HCT116 (cell line): ENCODE measurements around the gene ZNF148. TPM values are rescaled to one million over a fixed set of nuclear protein-coding genes. Genes with fewer than 3 reads are reported as not detected.

Experiments used
- ATAC-seq: fragments of 200-7000 bp; cut with Tn5 transposase; 2 replicates; pipeline ENCODE4 v1.9.1; 2020; ENCODE audit warnings: mild to moderate bottlenecking, moderate library complexity
- BruUV-seq: library from RNA; stranded (reverse); fragments of 400-500 nt; replicated peaks from 2 replicates; lab custom pipeline; 2021; lab: Mats Ljungman, UMichigan
- CTCF ChIA-PET: fragments of 300-600 bp; sonication (Branson Sonifier 250); formaldehyde crosslinking; loops from one replicate; lab custom pipeline; 2021; ENCODE audit warnings: antibody characterized with exemption; lab: Charles Lee
- POLR2A ChIA-PET: fragments of 300-600, 350-600 bp; sonication (Branson Sonifier 250); formaldehyde crosslinking; loops from one replicate; lab custom pipeline; 2021; ENCODE audit warnings: antibody characterized with exemption; lab: Charles Lee
- RAD21 ChIA-PET, 2 experiments: fragments of 300-600 bp; sonication (Branson Sonifier 250); formaldehyde crosslinking; loops; one replicate each; lab custom pipeline; 2023; ENCODE audit warnings: low total read pairs in 2 of 2; ENCODE audit not compliant: uncharacterized antibody in 2 of 2, unreplicated experiment in 2 of 2, low non-redundant PET in 1 of 2; lab: Charles Lee
- DNase-seq: peaks from one replicate; pipeline ENCODE4 v3.0.0-alpha.2; 2010; ENCODE audit warnings: low read depth, low spot score
- H2AFZ ChIP-seq: fragments of 200-600 bp; shearing (Covaris generic), sonication (generic); 2 replicates; pipeline ENCODE4 v1.6.1; 2017; ENCODE audit warnings: low read depth, mixed run types, mixed read lengths, antibody characterized with exemption, low read length; ENCODE audit not compliant: poor library complexity, severe bottlenecking
- H3K27ac ChIP-seq: 2 replicates; pipeline ENCODE4 v1.5.1; 2012; ENCODE audit warnings: low read depth, low read length
- H3K27me3 ChIP-seq: fragments of 200-600 bp; sonication (generic); 2 replicates; pipeline ENCODE4 v1.6.1; 2016; ENCODE audit warnings: mixed run types, low read length, mixed read lengths; ENCODE audit not compliant: insufficient read depth
- H3K36me3 ChIP-seq, 2 experiments: fragments of 200-500 bp in 1 of 2; fragments of 200-600 bp in 1 of 2; sonication (Bioruptor generic) in 1 of 2; sonication (generic) in 1 of 2; 2 replicates each; pipeline versions ENCODE4 v1.5.1 to v1.6.1; 2014 to 2016; ENCODE audit warnings: low read length in 2 of 2, inconsistent platforms in 1 of 2, mixed read lengths in 1 of 2, mixed run types in 1 of 2; ENCODE audit not compliant: insufficient read depth in 2 of 2, control insufficient read depth in 1 of 2
- H3K4me1 ChIP-seq, 2 experiments: fragments of 200-600 bp in 1 of 2; sonication (generic) in 1 of 2; 2 replicates each; pipeline versions ENCODE4 v1.5.1 to v1.6.1; 2012 to 2017; ENCODE audit warnings: low read length in 2 of 2, inconsistent platforms in 1 of 2, mild to moderate bottlenecking in 1 of 2, mixed read lengths in 1 of 2, mixed run types in 1 of 2, moderate library complexity in 1 of 2; ENCODE audit not compliant: insufficient read depth in 2 of 2, control insufficient read depth in 1 of 2
- H3K4me2 ChIP-seq: fragments of 200-600 bp; sonication (generic); 2 replicates; pipeline ENCODE4 v1.6.1; 2017; ENCODE audit warnings: mixed run types, low read length, mixed read lengths
- H3K4me3 ChIP-seq, 2 experiments: fragments of 200-600 bp in 1 of 2; sonication (generic) in 1 of 2; replicated peaks in 1 of 2; 2 replicates each; pipeline ENCODE4 v1.5.1; 2011 to 2016; ENCODE audit warnings: low read length in 2 of 2, control low read depth in 1 of 2, low read depth in 1 of 2, mild to moderate bottlenecking in 1 of 2, mixed read lengths in 1 of 2, mixed run types in 1 of 2
- H3K79me2 ChIP-seq: fragments of 200-600 bp; sonication (generic); 2 replicates; pipeline ENCODE4 v1.6.1; 2017; ENCODE audit warnings: mild to moderate bottlenecking, mixed run types, low read length, moderate library complexity, mixed read lengths; ENCODE audit not compliant: insufficient read depth
- H3K9ac ChIP-seq: fragments of 200-600 bp; sonication (generic); 2 replicates; pipeline ENCODE4 v1.6.1; 2016; ENCODE audit warnings: low read length, mixed read lengths
- H3K9me2 ChIP-seq: fragments of 200-600 bp; sonication (generic), shearing (Covaris generic); 2 replicates; pipeline ENCODE4 v1.6.1; 2017; ENCODE audit warnings: mixed run types, mild to moderate bottlenecking, moderate library complexity; ENCODE audit not compliant: insufficient read depth
- H3K9me3 ChIP-seq, 2 experiments: fragments of 200-500 bp in 1 of 2; fragments of 200-600 bp in 1 of 2; sonication (Bioruptor generic) in 1 of 2; sonication (generic) in 1 of 2; 2 replicates each; pipeline ENCODE4 v1.6.1; 2014 to 2017; ENCODE audit warnings: low read length in 2 of 2, mixed read lengths in 2 of 2, inconsistent platforms in 1 of 2, low read depth in 1 of 2, mild to moderate bottlenecking in 1 of 2, mixed run types in 1 of 2, moderate library complexity in 1 of 2; ENCODE audit not compliant: control insufficient read depth in 1 of 2, insufficient read depth in 1 of 2
- H4K20me1 ChIP-seq: fragments of 200-600 bp; sonication (generic), shearing (Covaris generic); 2 replicates; pipeline ENCODE4 v1.6.1; 2017; ENCODE audit warnings: mixed run types, mild to moderate bottlenecking, moderate library complexity; ENCODE audit not compliant: insufficient read depth
- CEBPB ChIP-seq: IDR thresholded peaks from 2 replicates; pipeline ENCODE4 v1.6.1; 2012; ENCODE audit warnings: low read depth
- EZH2 ChIP-seq: fragments of 200-600 bp; sonication (generic); IDR thresholded peaks from 2 replicates; pipeline ENCODE4 v1.6.1; 2017; ENCODE audit warnings: antibody characterized with exemption, mixed run types
- EZH2phosphoT487 ChIP-seq: fragments of 200-600 bp; IDR thresholded peaks from 2 replicates; pipeline ENCODE4 v1.6.1; 2018; ENCODE audit warnings: antibody characterized with exemption, borderline replicate concordance
- FOSL1 ChIP-seq: IDR thresholded peaks from 2 replicates; pipeline ENCODE4 v1.6.1; 2012; ENCODE audit warnings: low read depth
- JUND ChIP-seq: IDR thresholded peaks from 2 replicates; pipeline ENCODE4 v1.6.1; 2012
- POLR2A ChIP-seq: IDR thresholded peaks from 2 replicates; pipeline ENCODE4 v1.7.0; 2011; ENCODE audit warnings: borderline replicate concordance; ENCODE audit not compliant: insufficient read depth, insufficient read length; ENCODE audit errors: extremely low read depth
- POLR2AphosphoS5 ChIP-seq: IDR thresholded peaks from 2 replicates; pipeline ENCODE4 v1.6.1; 2011; ENCODE audit warnings: mild to moderate bottlenecking, low read depth, low read length, moderate library complexity
- REST ChIP-seq: IDR thresholded peaks from 2 replicates; pipeline ENCODE4 v1.6.1; 2012; ENCODE audit warnings: low read depth
- SP1 ChIP-seq: IDR thresholded peaks from 2 replicates; pipeline ENCODE4 v1.6.1; 2012; ENCODE audit warnings: low read depth
- SRF ChIP-seq: IDR thresholded peaks from 2 replicates; pipeline ENCODE4 v1.6.1; 2012; ENCODE audit warnings: low read depth
- TCF7L2 ChIP-seq: IDR thresholded peaks from 2 replicates; pipeline ENCODE4 v1.7.0; 2011; ENCODE audit warnings: borderline replicate concordance, inconsistent platforms; ENCODE audit not compliant: insufficient read depth, insufficient read length; ENCODE audit errors: extremely low read depth
- ZBTB33 ChIP-seq: IDR thresholded peaks from 2 replicates; pipeline ENCODE4 v1.6.1; 2011; ENCODE audit warnings: mild to moderate bottlenecking, low read length, moderate library complexity; ENCODE audit not compliant: insufficient replicate concordance; ENCODE audit errors: extremely low read depth
- ZFX ChIP-seq: fragments of 450-650 bp; IDR thresholded peaks from 2 replicates; pipeline ENCODE4 v1.6.1; 2017
- ZNF274 ChIP-seq: fragments of 200-500 bp; sonication (Bioruptor generic); IDR thresholded peaks from 2 replicates; pipeline ENCODE4 v1.6.1; 2014; ENCODE audit warnings: mild to moderate bottlenecking, low read depth, low read length, inconsistent platforms
- intact Hi-C: fragments of 100-400 bp; cut with micrococcal nuclease; formaldehyde crosslinking; loops from 2 replicates; pipeline ENCODE4 v1.10.0; 2022
- total RNA-seq: library from RNA; stranded (reverse); gene quantifications from one replicate; pipeline ENCODE4 v1.2.1, GENCODE V29; 2021; ENCODE audit not compliant: unreplicated experiment
- TF ChIP-seq, protein P1 (sequence below): IDR thresholded peaks from 2 replicates; pipeline ENCODE4 v1.6.1; 2012
- TF ChIP-seq, protein P2 (sequence below), 3 experiments: fragments of 200-600 bp in 1 of 3; sonication (generic) in 1 of 3; IDR thresholded peaks in 2 of 3; conservative IDR thresholded peaks in 1 of 3; 2 replicates each; pipeline ENCODE4 v1.5.1; 2012 to 2017; ENCODE audit warnings: low read depth in 2 of 3, low read length in 2 of 3, antibody characterized with exemption in 1 of 3, borderline replicate concordance in 1 of 3, control low read depth in 1 of 3, mild to moderate bottlenecking in 1 of 3, mixed read lengths in 1 of 3, mixed run types in 1 of 3, moderate library complexity in 1 of 3; ENCODE audit not compliant: insufficient read depth in 1 of 3

Gene ZNF148
- total RNA-seq, 1 experiment from 2014 or later, result 35.0 TPM

DNA sequence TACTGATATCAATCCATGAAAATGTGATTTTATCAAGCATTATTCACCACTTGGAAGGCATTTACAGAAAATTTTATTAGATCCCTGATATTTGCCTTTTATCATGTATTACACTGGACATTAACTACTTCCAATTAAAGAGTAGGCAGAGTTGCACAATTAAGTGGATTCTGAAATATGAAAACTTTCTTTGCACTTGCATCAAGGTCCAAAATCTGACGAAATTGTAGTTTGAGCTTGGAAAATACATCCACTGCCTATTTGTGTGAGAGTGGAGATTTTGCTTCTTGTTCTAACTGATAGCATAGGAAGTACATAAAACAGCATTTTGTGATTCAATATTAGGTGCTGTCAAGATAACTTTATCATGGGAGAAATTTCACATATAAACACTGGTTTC, 113.0 kb downstream of the ZNF148 start:
- no peak for TF ChIP-seq ZNF274
- TF ChIP-seq, protein P1, sequence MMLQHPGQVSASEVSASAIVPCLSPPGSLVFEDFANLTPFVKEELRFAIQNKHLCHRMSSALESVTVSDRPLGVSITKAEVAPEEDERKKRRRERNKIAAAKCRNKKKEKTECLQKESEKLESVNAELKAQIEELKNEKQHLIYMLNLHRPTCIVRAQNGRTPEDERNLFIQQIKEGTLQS, result no peak
- TF ChIP-seq ZFX, result no peak
- TF ChIP-seq CEBPB, result no peak
- no peak for TF ChIP-seq REST
- no peak for TF ChIP-seq JUND
- TF ChIP-seq SRF, result no peak
- no peak for TF ChIP-seq FOSL1
- no peak for TF ChIP-seq POLR2AphosphoS5
- TF ChIP-seq POLR2A, result no peak
- no peak for TF ChIP-seq EZH2phosphoT487
- TF ChIP-seq, protein P2, sequence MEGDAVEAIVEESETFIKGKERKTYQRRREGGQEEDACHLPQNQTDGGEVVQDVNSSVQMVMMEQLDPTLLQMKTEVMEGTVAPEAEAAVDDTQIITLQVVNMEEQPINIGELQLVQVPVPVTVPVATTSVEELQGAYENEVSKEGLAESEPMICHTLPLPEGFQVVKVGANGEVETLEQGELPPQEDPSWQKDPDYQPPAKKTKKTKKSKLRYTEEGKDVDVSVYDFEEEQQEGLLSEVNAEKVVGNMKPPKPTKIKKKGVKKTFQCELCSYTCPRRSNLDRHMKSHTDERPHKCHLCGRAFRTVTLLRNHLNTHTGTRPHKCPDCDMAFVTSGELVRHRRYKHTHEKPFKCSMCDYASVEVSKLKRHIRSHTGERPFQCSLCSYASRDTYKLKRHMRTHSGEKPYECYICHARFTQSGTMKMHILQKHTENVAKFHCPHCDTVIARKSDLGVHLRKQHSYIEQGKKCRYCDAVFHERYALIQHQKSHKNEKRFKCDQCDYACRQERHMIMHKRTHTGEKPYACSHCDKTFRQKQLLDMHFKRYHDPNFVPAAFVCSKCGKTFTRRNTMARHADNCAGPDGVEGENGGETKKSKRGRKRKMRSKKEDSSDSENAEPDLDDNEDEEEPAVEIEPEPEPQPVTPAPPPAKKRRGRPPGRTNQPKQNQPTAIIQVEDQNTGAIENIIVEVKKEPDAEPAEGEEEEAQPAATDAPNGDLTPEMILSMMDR (IDR thresholded peaks at IDR 0.05 in 2 of 3, conservative IDR thresholded peaks at IDR 0.05 in 1 of 3; ENCODE audit: borderline replicate concordance in 1 of 3, insufficient read depth in 1 of 3, low read depth in 2 of 3, low read length in 2 of 3), result no peak
- TF ChIP-seq SP1, result no peak
- TF ChIP-seq TCF7L2, result no peak
- no peak for TF ChIP-seq ZBTB33
- no peak for TF ChIP-seq EZH2
- TF ChIP-seq, all 23 proteins: peak for 0
- Histone ChIP-seq H3K9ac (no peak overlapping the region), H3K9me3 (no peaks in the 10 kb centered on the region), H3K27ac (no peak overlapping the region), H3K4me1 (no peaks in the 10 kb centered on the region), H2AFZ (no peak overlapping the region), H3K9me2 (no peaks in the 10 kb centered on the region), H3K79me2 (peaks cover 7% of the 10 kb centered on the region), H3K4me3 (no peak overlapping the region), H3K27me3 (no peaks in the 10 kb centered on the region), H3K36me3 (no peaks in the 10 kb centered on the region), H3K4me2 (no peak overlapping the region), H4K20me1 (peaks cover 7% of the 10 kb centered on the region; the same call in 1 of the 2 replicates)
- ChIA-PET POLR2A (interaction anchor here (1.0 kb wide), 1 partner anchor 11 kb away, joined by 3 read pairs; no protein-coding TSS in a partner anchor), CTCF (no interaction called here), RAD21 (no interaction called here)
- BruUV-seq, result no TSS peak
- no peak for DNase-seq
- no peak for ATAC-seq
- intact Hi-C loops, result no loop called here
